Neuron (in vitro differentiated cells): ENCODE data around the gene SFI1.

Experiments used
- H2AFZ ChIP-seq: one replicate; pipeline ENCODE4 v1.6.1; 2013; ENCODE audit warnings: low read depth, mild to moderate bottlenecking, inconsistent platforms, low read length, moderate library complexity
- H3K27me3 ChIP-seq: one replicate; pipeline ENCODE4 v1.6.1; 2013; ENCODE audit warnings: low read length; ENCODE audit not compliant: insufficient read depth
- H3K36me3 ChIP-seq: one replicate; pipeline ENCODE4 v1.6.1; 2013; ENCODE audit warnings: low read length; ENCODE audit not compliant: insufficient read depth
- H3K4me1 ChIP-seq: one replicate; pipeline ENCODE4 v1.6.1; 2013; ENCODE audit warnings: low read length; ENCODE audit not compliant: insufficient read depth
- H3K4me3 ChIP-seq: 2 replicates; pipeline ENCODE4 v1.5.1; 2013; ENCODE audit warnings: mild to moderate bottlenecking, low read length, moderate library complexity
- H3K9me3 ChIP-seq: one replicate; pipeline ENCODE4 v1.6.1; 2013; ENCODE audit warnings: low read length

The SFI1 gene

GRCh38 chr22:31635638-31636306 lies 139.4 kb downstream of the SFI1 start:
- no peaks in the 10 kb centered on the region for H3K27me3 ChIP-seq
- no peak overlapping the region for H3K4me3 ChIP-seq
- H2AFZ ChIP-seq = no peak overlapping the region
- H3K4me1 ChIP-seq = peaks cover 8% of the 10 kb centered on the region
- no peaks in the 10 kb centered on the region for H3K9me3 ChIP-seq
- H3K36me3 ChIP-seq = no peaks in the 10 kb centered on the region

GRCh38 chr22:31637447-31637890 lies 141.1 kb downstream of the SFI1 start:
- no peaks in the 10 kb centered on the region for H3K27me3 ChIP-seq
- H3K9me3 ChIP-seq = no peaks in the 10 kb centered on the region
- H3K4me3 ChIP-seq = no peak overlapping the region
- no peaks in the 10 kb centered on the region for H3K4me1 ChIP-seq
- H2AFZ ChIP-seq = no peak overlapping the region
- no peaks in the 10 kb centered on the region for H3K36me3 ChIP-seq

- Histone ChIP-seq H3K4me3 (no peak overlapping the region), H2AFZ (no peak overlapping the region)
Observed at GRCh38 chr22:31637891-31638618, 141.7 kb downstream of the SFI1 start.

GRCh38 chr22:31639436-31640039 lies 143.2 kb downstream of the SFI1 start:
- no peaks in the 10 kb centered on the region for H3K4me1 ChIP-seq
- no peaks in the 10 kb centered on the region for H3K27me3 ChIP-seq
- no peaks in the 10 kb centered on the region for H3K9me3 ChIP-seq
- H3K4me3 ChIP-seq = no peak overlapping the region
- no peak overlapping the region for H2AFZ ChIP-seq
- peaks cover 6% of the 10 kb centered on the region for H3K36me3 ChIP-seq

More at GRCh38 chr22:31637891-31638618, 141.7 kb downstream of the SFI1 start:
- H3K9me3 ChIP-seq = no peaks in the 10 kb centered on the region
- H3K27me3 ChIP-seq = no peaks in the 10 kb centered on the region
- no peaks in the 10 kb centered on the region for H3K36me3 ChIP-seq
- no peaks in the 10 kb centered on the region for H3K4me1 ChIP-seq

GRCh38 chr22:31646186-31647019 lies 150.1 kb downstream of the SFI1 start:
- H2AFZ ChIP-seq = no peak overlapping the region
- no peaks in the 10 kb centered on the region for H3K4me1 ChIP-seq
- H3K27me3 ChIP-seq = no peaks in the 10 kb centered on the region
- no peak overlapping the region for H3K4me3 ChIP-seq
- H3K9me3 ChIP-seq = no peaks in the 10 kb centered on the region
- H3K36me3 ChIP-seq = peaks cover 38% of the 10 kb centered on the region

GRCh38 chr22:31647066-31647465 lies 150.7 kb downstream of the SFI1 start:
- no peak overlapping the region for H3K4me3 ChIP-seq
- no peaks in the 10 kb centered on the region for H3K9me3 ChIP-seq
- no peaks in the 10 kb centered on the region for H3K4me1 ChIP-seq
- H3K36me3 ChIP-seq = peaks cover 38% of the 10 kb centered on the region
- H3K27me3 ChIP-seq = no peaks in the 10 kb centered on the region
- H2AFZ ChIP-seq = no peak overlapping the region

GRCh38 chr22:31647523-31648320 lies 151.4 kb downstream of the SFI1 start:
- H3K9me3 ChIP-seq = no peaks in the 10 kb centered on the region
- H3K4me3 ChIP-seq = no peak overlapping the region
- no peak overlapping the region for H2AFZ ChIP-seq
- H3K4me1 ChIP-seq = no peaks in the 10 kb centered on the region
- H3K27me3 ChIP-seq = no peaks in the 10 kb centered on the region
- H3K36me3 ChIP-seq = peaks cover 38% of the 10 kb centered on the region

- Histone ChIP-seq H3K27me3 (no peaks in the 10 kb centered on the region), H2AFZ (no peak overlapping the region), H3K4me1 (no peaks in the 10 kb centered on the region), H3K4me3 (no peak overlapping the region), H3K9me3 (no peaks in the 10 kb centered on the region), H3K36me3 (peaks cover 30% of the 10 kb centered on the region)
Observed at GRCh38 chr22:31650391-31650790, 154.1 kb downstream of the SFI1 start.

- Histone ChIP-seq H3K27me3 (no peaks in the 10 kb centered on the region), H3K9me3 (no peaks in the 10 kb centered on the region), H3K36me3 (peaks cover 25% of the 10 kb centered on the region), H2AFZ (no peak overlapping the region), H3K4me3 (no peak overlapping the region), H3K4me1 (no peaks in the 10 kb centered on the region)
Observed at GRCh38 chr22:31651664-31652063, 155.3 kb downstream of the SFI1 start.

GRCh38 chr22:31652088-31652487 lies 155.8 kb downstream of the SFI1 start:
- Histone ChIP-seq H2AFZ (no peak overlapping the region), H3K4me3 (no peak overlapping the region), H3K4me1 (no peaks in the 10 kb centered on the region), H3K27me3 (no peaks in the 10 kb centered on the region), H3K36me3 (peaks cover 20% of the 10 kb centered on the region), H3K9me3 (no peaks in the 10 kb centered on the region)

- H3K4me3 ChIP-seq = no peak overlapping the region
- H2AFZ ChIP-seq = no peak overlapping the region
- H3K36me3 ChIP-seq = peaks cover 12% of the 10 kb centered on the region
- no peaks in the 10 kb centered on the region for H3K27me3 ChIP-seq
- no peaks in the 10 kb centered on the region for H3K4me1 ChIP-seq
- no peaks in the 10 kb centered on the region for H3K9me3 ChIP-seq
Observed at GRCh38 chr22:31652911-31653684, 156.8 kb downstream of the SFI1 start.

GRCh38 chr22:31653944-31654343 lies 157.6 kb downstream of the SFI1 start:
- Histone ChIP-seq H3K36me3 (peaks cover 9% of the 10 kb centered on the region), H3K4me1 (no peaks in the 10 kb centered on the region), H3K9me3 (no peaks in the 10 kb centered on the region), H3K4me3 (no peak overlapping the region), H3K27me3 (no peaks in the 10 kb centered on the region), H2AFZ (no peak overlapping the region)
